Hematopoietic multipotent progenitor cell treated with erythropoietin and hydrocortisone succinate and interleukin-3 and kit ligand, for 4 days (in vitro differentiated cells): ENCODE measurements around the gene PPA1.
A peak's percentile ranks its signal among the peaks of the same experiment; 100 is the strongest.
"Not testable (repeated sequence)": the region's sequence is repeated elsewhere in the genome, so short reads cannot be mapped to it uniquely, and the experiment has no call there.

Experiments
- DNase-seq: peaks from one replicate; pipeline ENCODE4 v3.0.0-alpha.2; 2015

The PPA1 gene

DNA sequence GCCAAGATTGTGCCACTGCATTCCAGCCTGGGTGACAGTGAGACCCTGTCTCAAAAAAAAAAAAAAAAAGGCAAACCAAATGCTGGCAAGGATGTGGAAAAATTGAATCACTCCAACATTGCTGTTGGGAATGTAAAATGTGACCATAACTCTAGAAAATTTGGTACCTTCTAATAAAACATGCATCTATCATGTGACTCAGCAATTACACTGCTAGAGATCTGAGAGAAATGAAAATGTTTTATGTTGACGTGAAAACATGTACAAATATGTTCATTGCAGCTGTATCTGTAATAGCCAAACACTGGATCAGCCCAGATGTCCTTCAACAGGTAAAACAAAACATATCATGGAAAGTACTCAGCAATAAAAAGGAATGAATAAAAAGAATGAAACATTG, 32.1 kb downstream of the PPA1 start:
- no peak for DNase-seq

GRCh38 chr10:70198696-70199466, 34.3 kb downstream of the PPA1 start:
- DNase-seq, result no peak

DNA sequence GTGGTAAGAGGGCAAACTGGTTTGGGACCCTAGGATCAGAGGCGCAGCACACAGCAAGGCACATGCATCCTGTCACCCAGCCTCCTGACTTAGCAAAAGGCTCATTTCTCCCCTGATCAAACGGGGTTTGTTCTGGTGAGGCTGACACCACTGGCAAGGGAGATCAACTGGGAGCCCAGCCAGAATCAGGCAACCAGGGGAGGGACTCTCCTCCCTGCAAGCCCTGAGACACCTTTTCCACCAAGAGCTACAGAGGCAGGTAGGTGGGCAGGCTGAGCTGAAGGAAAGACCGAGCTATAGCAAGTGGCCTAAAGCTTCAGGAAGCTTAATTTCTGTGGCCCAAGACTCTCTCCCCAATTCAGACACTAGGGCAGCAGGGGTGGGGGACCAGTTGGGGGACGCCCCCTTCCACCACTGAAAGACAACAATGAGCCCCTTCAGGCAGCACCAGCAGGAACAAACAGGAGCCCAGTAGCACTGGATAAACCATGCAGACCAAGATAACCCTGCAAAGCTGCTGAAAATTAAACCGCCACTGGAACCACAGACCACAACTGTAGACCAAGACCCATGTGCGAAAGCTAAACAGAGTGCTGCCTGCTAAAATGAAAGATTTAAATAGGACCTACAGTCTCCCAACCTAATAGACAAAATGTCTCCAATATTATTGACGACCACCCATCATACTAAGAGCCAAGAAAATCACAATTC, 35.8 kb downstream of the PPA1 start:
- DNase-seq, result peak; percentile 92

DNA sequence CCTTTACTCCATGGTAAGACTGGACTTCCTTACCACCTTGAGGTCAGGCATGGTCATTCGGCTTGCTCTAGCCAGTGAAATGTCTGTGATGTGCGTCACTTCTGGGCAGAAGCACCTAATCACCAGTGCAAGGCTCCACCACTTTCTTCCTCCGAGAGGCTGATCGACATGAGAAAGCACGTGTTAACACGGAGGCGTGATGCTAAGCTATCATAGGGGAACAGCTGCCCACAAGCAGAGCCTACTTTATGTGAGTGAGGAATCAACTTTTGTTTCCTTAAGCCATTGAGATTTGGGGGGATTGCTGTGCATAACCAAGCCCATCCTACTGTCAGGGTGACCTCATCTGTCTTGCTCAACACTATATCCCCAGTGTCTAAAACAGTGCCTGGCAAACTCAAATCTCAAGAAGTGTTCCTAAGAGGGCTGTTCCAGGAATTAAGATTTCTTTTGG, 39.8 kb downstream of the PPA1 start:
- DNase-seq, result no peak

- DNase-seq, result no peak
These were observed 40.8 kb downstream of the PPA1 start for GRCh38 chr10:70192326-70192968.

DNA sequence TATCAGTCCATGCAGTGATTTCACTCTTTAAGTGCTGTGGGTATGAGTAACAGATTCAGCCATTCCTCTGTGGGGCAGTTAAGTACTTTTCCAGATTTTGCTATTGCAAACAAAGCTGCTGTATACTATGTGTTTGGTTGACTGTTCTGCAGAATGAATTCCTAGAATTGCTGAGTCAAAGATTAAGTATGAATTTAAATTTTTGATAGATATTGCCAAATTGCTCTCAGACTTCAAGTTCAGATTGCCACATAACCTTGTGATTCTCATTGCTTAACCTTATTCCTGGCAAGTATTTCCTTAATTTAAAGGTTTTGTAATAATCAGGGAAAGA, 41.3 kb downstream of the PPA1 start:
- peak; percentile 44 for DNase-seq

GRCh38 chr10:70191161-70191971, 41.9 kb downstream of the PPA1 start:
- no peak for DNase-seq

- DNase-seq, result no peak
These were observed 42.6 kb downstream of the PPA1 start for GRCh38 chr10:70190581-70190980.

DNA sequence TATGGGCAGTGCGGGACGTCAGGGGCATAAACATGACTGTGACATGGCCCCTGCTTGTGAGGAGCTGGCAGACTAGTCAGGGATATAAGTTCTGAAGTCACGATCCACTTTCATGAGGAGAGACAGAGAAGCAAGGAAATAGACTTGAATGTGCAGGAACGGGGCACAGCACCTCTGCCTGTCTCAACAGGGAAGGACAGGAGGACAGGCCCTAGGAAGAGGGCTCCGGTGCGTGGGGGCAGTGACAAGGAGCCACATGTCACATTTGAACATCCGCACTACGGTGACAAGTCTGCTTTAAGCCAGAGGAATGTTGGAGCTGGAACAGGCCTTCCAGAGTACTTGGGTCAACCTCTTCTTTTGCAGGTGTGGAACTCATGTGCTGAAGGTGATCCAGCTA, 43.1 kb downstream of the PPA1 start:
- no peak for DNase-seq

- DNase-seq, result no peak
These were observed 44.5 kb downstream of the PPA1 start for GRCh38 chr10:70188768-70189167.

- DNase-seq, result no peak
These were observed 46.7 kb downstream of the PPA1 start for GRCh38 chr10:70186571-70186970.

- no peak for DNase-seq
These were observed 47.1 kb downstream of the PPA1 start for GRCh38 chr10:70186090-70186489.

DNA sequence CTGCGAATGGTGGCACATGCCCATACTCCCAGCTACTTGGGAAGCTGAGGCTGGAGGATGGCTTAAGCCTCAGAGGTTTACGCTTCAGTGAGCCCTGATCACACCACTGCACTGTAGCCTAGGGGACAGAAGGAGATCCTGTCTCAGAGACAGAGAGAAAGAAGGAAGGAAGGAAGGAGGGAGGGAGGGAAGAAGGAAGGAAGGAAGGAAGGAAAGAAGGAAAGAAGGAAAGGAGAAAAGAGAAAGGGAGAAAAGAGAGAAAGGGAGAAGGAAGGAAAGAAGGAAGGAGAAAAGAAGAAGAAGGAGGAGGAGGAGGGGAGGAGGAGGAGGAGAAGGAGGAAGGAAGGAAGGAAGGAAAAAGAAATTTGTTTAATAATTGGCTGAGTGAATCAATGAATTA, 49.9 kb downstream of the PPA1 start:
- DNase-seq, result no peak

DNA sequence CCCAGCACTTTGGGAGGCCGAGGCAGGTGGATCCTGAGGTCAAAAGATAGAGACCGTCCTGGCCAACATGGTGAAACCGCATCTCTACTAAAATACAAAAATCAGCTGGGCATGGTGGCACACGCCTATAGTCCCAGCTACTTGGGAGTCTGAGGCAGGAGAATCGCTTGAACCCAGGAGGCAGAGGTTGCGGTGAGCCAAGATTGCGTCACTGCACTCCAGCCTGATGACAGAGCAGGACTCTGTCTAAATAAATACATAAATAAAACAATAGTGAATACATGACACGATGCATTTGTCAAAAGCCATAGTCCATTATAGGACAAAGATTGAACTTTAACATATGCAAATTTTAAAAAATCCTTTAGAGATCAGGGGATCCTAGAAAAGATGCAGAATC, 54.0 kb downstream of the PPA1 start:
- DNase-seq, result not testable (repeated sequence)

- no peak for DNase-seq
These were observed 55.0 kb downstream of the PPA1 start for GRCh38 chr10:70178139-70178725.

DNA sequence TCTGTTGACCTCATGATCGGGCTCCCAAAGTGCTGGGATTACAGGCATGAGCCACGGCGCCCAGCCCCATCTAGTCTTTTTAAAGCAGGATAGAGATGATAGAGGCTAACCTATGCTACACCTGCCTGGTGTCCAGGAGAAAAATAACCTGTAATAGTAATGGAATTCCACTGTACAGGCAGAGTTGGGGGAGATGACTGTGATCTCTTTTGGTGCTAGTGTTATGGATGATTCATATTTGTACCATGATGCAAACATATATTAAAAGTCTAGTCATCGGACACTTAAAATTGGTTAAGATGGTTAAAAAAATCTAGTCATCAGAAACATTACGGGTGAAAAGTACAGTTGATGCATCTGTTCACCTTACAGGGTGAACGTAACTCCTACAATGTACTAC, 56.8 kb downstream of the PPA1 start:
- no peak for DNase-seq

DNA sequence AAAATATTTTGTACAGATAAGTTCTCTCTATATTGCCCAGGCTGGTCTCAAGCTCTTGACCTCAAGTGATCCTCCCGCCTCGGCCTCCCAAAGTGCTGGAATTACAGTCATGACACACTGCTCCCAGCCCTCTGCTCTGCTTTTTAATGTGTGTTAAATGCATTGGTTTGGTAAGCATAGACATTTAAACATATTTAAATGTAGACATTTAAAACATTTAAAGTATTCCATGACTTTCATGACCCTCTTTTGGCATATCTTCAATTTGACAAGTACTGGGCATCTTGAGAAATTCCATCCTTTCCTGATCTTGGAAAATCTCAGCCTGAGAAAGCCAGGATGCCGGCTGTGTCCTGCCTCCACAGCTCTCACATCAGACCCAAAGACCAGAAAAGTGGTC, 57.7 kb downstream of the PPA1 start:
- DNase-seq, result no peak

DNA sequence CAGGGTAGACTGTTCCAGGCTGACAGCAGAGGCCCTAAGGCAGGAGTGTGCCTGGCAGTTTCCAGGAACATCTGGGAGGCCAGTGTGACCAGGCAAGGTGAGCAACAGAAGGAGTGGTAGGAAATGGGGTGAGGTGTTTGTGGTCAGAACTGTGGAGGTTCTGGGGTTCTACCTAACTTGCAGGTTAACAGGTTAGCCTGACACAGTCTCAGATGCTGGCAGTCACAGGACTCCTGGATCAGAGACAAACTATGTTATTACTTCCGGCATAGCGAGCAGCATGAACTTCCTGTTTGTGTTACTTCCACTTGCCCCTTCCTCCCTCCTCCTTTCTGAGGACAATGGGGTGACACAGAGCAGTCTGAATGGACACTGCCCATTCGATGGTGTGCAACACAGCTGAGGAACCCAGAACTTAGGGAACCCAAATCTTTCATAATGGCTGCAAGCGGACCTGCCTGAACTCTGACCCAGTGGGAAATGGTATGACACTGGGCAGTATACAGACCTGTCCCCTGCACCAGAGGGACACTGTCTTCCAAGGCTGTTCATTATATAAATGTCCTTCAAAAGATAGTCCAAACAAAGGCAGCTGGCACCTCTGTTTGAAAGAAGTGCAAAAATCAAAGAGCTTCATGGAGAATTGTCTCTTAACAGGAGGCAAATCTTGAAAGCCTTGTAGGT, 59.0 kb downstream of the PPA1 start:
- peak; percentile 46 for DNase-seq

DNA sequence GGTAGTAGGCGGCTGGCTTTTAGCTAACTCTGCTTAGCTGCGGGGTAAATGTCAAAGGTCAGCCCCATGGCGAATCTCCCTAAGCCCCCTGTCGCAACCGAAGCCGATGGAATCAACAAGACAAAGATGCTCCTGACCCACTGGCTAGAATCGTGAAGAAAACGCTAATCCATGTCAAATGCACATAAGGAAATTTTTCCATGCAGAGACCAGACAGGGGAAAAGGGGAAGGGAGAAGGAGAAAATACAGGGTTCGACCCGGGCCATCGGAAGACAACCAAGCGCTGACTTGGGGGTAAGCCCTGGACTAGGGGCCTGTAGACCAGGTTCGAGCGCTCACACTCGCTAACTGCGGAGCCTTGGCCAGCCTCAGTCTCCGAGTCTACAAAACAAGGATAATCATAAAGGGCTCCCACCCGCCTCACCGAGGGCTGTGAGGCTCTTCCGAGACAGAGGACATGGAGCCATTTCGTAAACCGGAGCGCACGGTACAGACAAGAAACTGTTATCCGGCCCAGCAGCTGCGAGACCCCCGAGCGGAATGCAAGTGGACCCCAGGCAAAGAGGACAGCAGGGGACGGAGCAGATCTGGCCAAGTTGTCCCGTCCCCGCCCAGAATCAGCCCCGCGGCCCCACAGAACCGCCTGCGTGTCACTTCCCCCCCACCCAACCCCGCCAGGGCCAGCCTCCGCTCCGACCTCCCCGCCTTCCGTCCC, 63.4 kb downstream of the PPA1 start:
- DNase-seq, result no peak

DNA sequence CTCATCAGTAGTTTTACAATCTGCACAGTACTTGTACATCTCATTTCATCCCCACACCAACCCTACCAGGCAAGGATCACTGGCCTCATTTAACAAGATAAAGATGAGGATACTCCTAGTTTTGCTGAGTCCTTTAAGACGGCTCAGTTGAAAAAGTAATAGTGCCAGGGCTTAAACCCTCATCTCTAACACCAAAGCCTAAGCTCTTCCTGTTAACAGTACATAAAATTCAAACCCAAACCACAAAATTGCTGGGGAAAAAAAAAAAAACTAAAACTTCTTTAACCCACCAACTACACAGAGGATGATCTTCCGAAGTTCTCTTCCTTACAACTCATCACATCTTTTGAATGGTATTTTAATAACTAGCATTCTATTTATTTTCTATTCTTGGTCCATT, 64.2 kb downstream of the PPA1 start:
- peak; percentile 35 for DNase-seq

- no peak for DNase-seq
These were observed 66.0 kb downstream of the PPA1 start for GRCh38 chr10:70167246-70167645.

DNA sequence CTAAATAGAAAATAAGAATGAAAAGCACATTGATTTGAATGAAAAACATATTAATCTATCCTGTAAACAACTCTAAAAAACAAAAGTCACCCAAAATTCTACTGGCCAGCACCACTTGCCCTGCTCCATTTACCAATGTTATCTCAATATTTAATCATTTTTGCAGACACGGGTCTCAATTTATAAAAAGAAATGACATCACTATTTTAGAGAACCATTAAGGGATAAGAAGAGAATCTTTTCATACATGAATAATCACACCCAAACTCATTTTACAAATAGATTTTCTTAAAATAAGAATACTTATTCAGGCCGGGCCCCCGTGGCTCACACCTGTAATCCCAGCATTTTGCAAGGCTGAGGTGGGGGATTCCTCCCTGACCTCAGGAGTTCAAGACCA, 66.8 kb downstream of the PPA1 start:
- DNase-seq, result no peak
